Mucosa of stomach (tissue), 1 donor: ENCODE data around the gene TAOK3.
A peak's percentile ranks its signal among the peaks of the same experiment; 100 is the strongest.
"Not testable (repeated sequence)": the region's sequence is repeated elsewhere in the genome, so short reads cannot be mapped to it uniquely, and the experiment has no call there.

Source experiments
- H3K27me3 ChIP-seq: one replicate; pipeline ENCODE4 v1.7.0; 2013; ENCODE audit warnings: mild to moderate bottlenecking, low read length; ENCODE audit not compliant: control insufficient read depth, insufficient read depth
- H3K36me3 ChIP-seq: one replicate; pipeline ENCODE4 v1.7.0; 2013; ENCODE audit warnings: low read length; ENCODE audit not compliant: control insufficient read depth, insufficient read depth
- H3K4me1 ChIP-seq: one replicate; pipeline ENCODE4 v1.7.0; 2013; ENCODE audit warnings: mild to moderate bottlenecking, low read length; ENCODE audit not compliant: control insufficient read depth, insufficient read depth
- H3K4me3 ChIP-seq: one replicate; pipeline ENCODE4 v1.7.0; 2013; ENCODE audit warnings: low read length
- H3K9ac ChIP-seq: one replicate; pipeline ENCODE4 v1.7.0; 2013; ENCODE audit warnings: mild to moderate bottlenecking, low read length, moderate library complexity
- H3K9me3 ChIP-seq: one replicate; pipeline ENCODE4 v1.7.0; 2013; ENCODE audit warnings: mild to moderate bottlenecking, low read length, moderate library complexity; ENCODE audit not compliant: control insufficient read depth
- donor health status: Pancreatic carcinoma.

TAOK3 gene

GRCh38 chr12:118368821-118369220 is 3.9 kb downstream of the TAOK3 start:
- Histone ChIP-seq H3K9ac (no peak overlapping the region), H3K9me3 (no peaks in the 10 kb centered on the region), H3K4me1 (peaks cover 12% of the 10 kb centered on the region)

GRCh38 chr12:118361889-118362288 is 10.8 kb downstream of the TAOK3 start:
- no peaks in the 10 kb centered on the region for H3K36me3 ChIP-seq
- H3K27me3 ChIP-seq = no peaks in the 10 kb centered on the region
- H3K9ac ChIP-seq = no peak overlapping the region
- H3K4me3 ChIP-seq = no peak overlapping the region
- H3K9me3 ChIP-seq = no peaks in the 10 kb centered on the region
- H3K4me1 ChIP-seq = peaks cover 5% of the 10 kb centered on the region

More at GRCh38 chr12:118368821-118369220, 3.9 kb downstream of the TAOK3 start:
- Histone ChIP-seq H3K36me3 (no peaks in the 10 kb centered on the region), H3K4me3 (no peak overlapping the region), H3K27me3 (no peaks in the 10 kb centered on the region)

- Histone ChIP-seq H3K9ac (no peak overlapping the region), H3K36me3 (no peaks in the 10 kb centered on the region), H3K4me3 (no peak overlapping the region), H3K27me3 (no peaks in the 10 kb centered on the region), H3K4me1 (peaks cover 9% of the 10 kb centered on the region), H3K9me3 (no peaks in the 10 kb centered on the region)
Observed at GRCh38 chr12:118361092-118361404, 11.7 kb downstream of the TAOK3 start.

GRCh38 chr12:118359541-118359915 is 13.2 kb downstream of the TAOK3 start:
- Histone ChIP-seq H3K9ac (peak overlapping the region; percentile 60), H3K4me3 (peak overlapping the region; percentile 35), H3K4me1 (peaks cover 9% of the 10 kb centered on the region), H3K36me3 (no peaks in the 10 kb centered on the region), H3K9me3 (no peaks in the 10 kb centered on the region), H3K27me3 (no peaks in the 10 kb centered on the region)

GRCh38 chr12:118358612-118359540 is 13.8 kb downstream of the TAOK3 start:
- H3K27me3 ChIP-seq = no peaks in the 10 kb centered on the region
- H3K9ac ChIP-seq = peak overlapping the region; percentile 60
- no peaks in the 10 kb centered on the region for H3K9me3 ChIP-seq
- peak overlapping the region; percentile 35 for H3K4me3 ChIP-seq
- no peaks in the 10 kb centered on the region for H3K36me3 ChIP-seq
- peaks cover 9% of the 10 kb centered on the region for H3K4me1 ChIP-seq

GRCh38 chr12:118358008-118358359 is 14.7 kb downstream of the TAOK3 start:
- H3K4me1 ChIP-seq = peaks cover 12% of the 10 kb centered on the region
- H3K36me3 ChIP-seq = no peaks in the 10 kb centered on the region
- no peaks in the 10 kb centered on the region for H3K9me3 ChIP-seq
- H3K9ac ChIP-seq = no peak overlapping the region
- no peak overlapping the region for H3K4me3 ChIP-seq
- no peaks in the 10 kb centered on the region for H3K27me3 ChIP-seq

GRCh38 chr12:118357257-118358007 is 15.3 kb downstream of the TAOK3 start:
- Histone ChIP-seq H3K9ac (no peak overlapping the region), H3K4me1 (peaks cover 12% of the 10 kb centered on the region), H3K4me3 (no peak overlapping the region), H3K27me3 (no peaks in the 10 kb centered on the region), H3K36me3 (no peaks in the 10 kb centered on the region), H3K9me3 (no peaks in the 10 kb centered on the region)

GRCh38 chr12:118356809-118357256 is 15.9 kb downstream of the TAOK3 start:
- no peaks in the 10 kb centered on the region for H3K36me3 ChIP-seq
- no peaks in the 10 kb centered on the region for H3K9me3 ChIP-seq
- H3K4me1 ChIP-seq = peaks cover 12% of the 10 kb centered on the region
- H3K9ac ChIP-seq = no peak overlapping the region
- no peak overlapping the region for H3K4me3 ChIP-seq
- H3K27me3 ChIP-seq = no peaks in the 10 kb centered on the region

GRCh38 chr12:118355843-118356242 is 16.9 kb downstream of the TAOK3 start:
- no peaks in the 10 kb centered on the region for H3K27me3 ChIP-seq
- no peaks in the 10 kb centered on the region for H3K36me3 ChIP-seq
- peaks cover 12% of the 10 kb centered on the region for H3K4me1 ChIP-seq
- H3K9ac ChIP-seq = no peak overlapping the region
- H3K9me3 ChIP-seq = no peaks in the 10 kb centered on the region
- H3K4me3 ChIP-seq = no peak overlapping the region

- Histone ChIP-seq H3K36me3 (no peaks in the 10 kb centered on the region), H3K4me3 (no peak overlapping the region), H3K4me1 (peaks cover 12% of the 10 kb centered on the region)
Observed at GRCh38 chr12:118354903-118355302, 17.8 kb downstream of the TAOK3 start.

GRCh38 chr12:118354503-118354902 is 18.2 kb downstream of the TAOK3 start:
- H3K4me3 ChIP-seq, H3K36me3 ChIP-seq, H3K9ac ChIP-seq, H3K27me3 ChIP-seq, H3K9me3 ChIP-seq: not testable (repeated sequence)
- H3K4me1 ChIP-seq = peaks cover 12% of the 10 kb centered on the region

More at GRCh38 chr12:118354903-118355302, 17.8 kb downstream of the TAOK3 start:
- H3K9ac ChIP-seq = no peak overlapping the region
- no peaks in the 10 kb centered on the region for H3K27me3 ChIP-seq
- H3K9me3 ChIP-seq = no peaks in the 10 kb centered on the region

- H3K9me3 ChIP-seq = no peaks in the 10 kb centered on the region
- no peaks in the 10 kb centered on the region for H3K36me3 ChIP-seq
- no peak overlapping the region for H3K4me3 ChIP-seq
- peaks cover 12% of the 10 kb centered on the region for H3K4me1 ChIP-seq
- H3K27me3 ChIP-seq = no peaks in the 10 kb centered on the region
- H3K9ac ChIP-seq = no peak overlapping the region
Observed at GRCh38 chr12:118353721-118354120, 19.0 kb downstream of the TAOK3 start.
